Muscle layer of duodenum (tissue), 2 donors: ENCODE data around the gene CHTOP.

Experiments used
- H3K27ac ChIP-seq: one replicate; pipeline ENCODE4 v1.7.0; 2013; ENCODE audit warnings: mild to moderate bottlenecking, low read length
- H3K27me3 ChIP-seq: one replicate; pipeline ENCODE4 v1.7.0; 2013; ENCODE audit warnings: low read depth, mild to moderate bottlenecking, control low read depth, low read length
- H3K36me3 ChIP-seq, 2 donors: one replicate each; pipeline ENCODE4 v1.7.0; 2013; ENCODE audit warnings: low read length in 2 of 2, control low read depth in 1 of 2, mild to moderate bottlenecking in 1 of 2; ENCODE audit not compliant: insufficient read depth in 2 of 2, control insufficient read depth in 1 of 2
- H3K4me1 ChIP-seq, 2 donors: one replicate each; pipeline ENCODE4 v1.7.0; 2013; ENCODE audit warnings: low read length in 2 of 2, mild to moderate bottlenecking in 2 of 2, control low read depth in 1 of 2, moderate library complexity in 1 of 2; ENCODE audit not compliant: insufficient read depth in 2 of 2, control insufficient read depth in 1 of 2
- H3K4me3 ChIP-seq, 2 donors: one replicate each; pipeline ENCODE4 v1.7.0; 2013; ENCODE audit warnings: low read length in 2 of 2, low read depth in 1 of 2, mild to moderate bottlenecking in 1 of 2
- H3K9me3 ChIP-seq, 2 donors: one replicate each; pipeline ENCODE4 v1.7.0; 2013; ENCODE audit warnings: low read length in 2 of 2, control low read depth in 1 of 2, mild to moderate bottlenecking in 1 of 2; ENCODE audit not compliant: control insufficient read depth in 1 of 2
- donor health status: healthy.

CHTOP gene

DNA sequence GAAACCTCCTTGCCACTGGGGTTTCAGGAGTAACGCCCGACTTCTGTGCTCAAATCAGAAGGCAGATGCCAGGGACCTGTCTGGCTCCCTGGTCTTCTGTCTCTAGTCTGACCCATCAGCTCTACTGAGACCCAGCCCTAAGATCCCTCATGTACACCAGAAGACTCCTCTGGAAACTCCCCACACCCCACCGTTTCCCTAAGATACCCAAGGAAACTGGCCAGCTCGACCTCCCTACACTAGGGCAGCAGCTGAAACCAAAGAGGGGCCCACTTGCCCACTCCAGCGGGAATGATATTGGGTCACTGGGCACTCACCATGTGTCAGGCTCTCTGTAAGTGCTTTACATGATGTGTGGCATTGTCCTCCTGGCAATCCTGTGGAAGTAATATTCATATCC lies 20.5 kb upstream of the CHTOP start:
- H3K27me3 ChIP-seq = no peaks in the 10 kb centered on the region
- peak overlapping the region; percentile 98 for H3K27ac ChIP-seq
- H3K9me3 ChIP-seq = no peaks in the 10 kb centered on the region
- peaks cover 25 to 30% of the 10 kb centered on the region in 2 donors for H3K4me1 ChIP-seq
- H3K4me3 ChIP-seq = peak overlapping the region; percentile 78 to 89
- no peaks in the 10 kb centered on the region for H3K36me3 ChIP-seq

DNA sequence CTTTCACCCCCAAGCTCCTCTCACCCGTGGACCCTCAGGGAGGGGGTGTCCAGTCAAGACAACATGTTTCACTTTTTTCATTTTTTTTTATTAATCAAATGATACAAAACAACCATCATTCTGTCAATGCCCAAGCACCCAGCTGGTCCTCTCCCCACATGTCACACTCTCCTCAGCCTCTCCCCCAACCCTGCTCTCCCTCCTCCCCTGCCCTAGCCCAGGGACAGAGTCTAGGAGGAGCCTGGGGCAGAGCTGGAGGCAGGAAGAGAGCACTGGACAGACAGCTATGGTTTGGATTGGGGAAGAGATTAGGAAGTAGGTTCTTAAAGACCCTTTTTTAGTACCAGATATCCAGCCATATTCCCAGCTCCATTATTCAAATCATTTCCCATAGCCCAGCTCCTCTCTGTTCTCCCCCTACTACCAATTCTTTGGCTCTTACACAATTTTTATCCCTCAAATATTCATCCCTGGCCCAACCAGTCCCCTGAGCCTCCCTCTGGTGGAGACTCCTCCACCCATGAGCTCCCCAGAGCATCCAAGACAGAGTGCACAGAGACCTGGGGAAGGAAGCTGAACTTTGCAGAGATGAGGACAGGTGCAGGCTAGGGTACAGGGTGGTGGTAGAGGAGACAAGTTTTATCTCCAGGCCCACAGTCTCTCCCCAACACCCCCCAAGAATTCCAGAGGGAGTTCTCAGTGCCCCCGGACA lies 19.5 kb upstream of the CHTOP start:
- Histone ChIP-seq H3K9me3 (no peaks in the 10 kb centered on the region), H3K27ac (peak overlapping the region; percentile 7), H3K4me3 (no peak overlapping the region), H3K27me3 (no peaks in the 10 kb centered on the region), H3K36me3 (peaks cover 0 to 9% of the 10 kb centered on the region in 2 donors), H3K4me1 (peaks cover 24 to 30% of the 10 kb centered on the region in 2 donors)

DNA sequence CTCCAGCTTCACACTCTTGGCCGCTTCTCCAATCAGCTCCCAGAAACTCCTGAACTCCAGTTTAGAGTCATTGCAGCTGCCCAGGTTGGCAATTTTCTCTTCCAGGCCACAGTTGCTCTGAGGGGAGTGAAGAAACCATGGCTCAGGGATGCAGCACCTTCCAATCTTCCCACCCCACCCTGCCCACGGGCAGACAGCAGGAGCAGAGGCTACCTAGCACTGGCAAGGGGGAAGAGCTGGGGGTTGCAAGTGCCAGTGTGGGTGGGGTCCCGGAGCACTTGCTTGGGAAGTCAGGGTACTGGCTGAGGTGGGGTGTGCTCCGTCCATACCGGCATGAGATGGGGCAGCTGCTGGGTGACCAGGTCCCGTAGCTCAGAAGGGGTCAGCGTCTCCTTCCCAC lies 19.0 kb upstream of the CHTOP start:
- H3K4me3 ChIP-seq = peak overlapping the region in 1 of 2 donors; percentile 55
- H3K27me3 ChIP-seq = no peaks in the 10 kb centered on the region
- peaks cover 19 to 29% of the 10 kb centered on the region in 2 donors for H3K4me1 ChIP-seq
- H3K27ac ChIP-seq = peak overlapping the region; percentile 7
- peaks cover 6 to 15% of the 10 kb centered on the region in 2 donors for H3K36me3 ChIP-seq
- no peaks in the 10 kb centered on the region for H3K9me3 ChIP-seq

- Histone ChIP-seq H3K27ac (peak overlapping the region; percentile 84), H3K27me3 (no peaks in the 10 kb centered on the region), H3K4me3 (peak overlapping the region in 1 of 2 donors; percentile 55), H3K9me3 (no peaks in the 10 kb centered on the region), H3K36me3 (peaks cover 6 to 19% of the 10 kb centered on the region in 2 donors), H3K4me1 (peaks cover 14 to 24% of the 10 kb centered on the region in 2 donors)
Observed at GRCh38 chr1:153615406-153615805, 18.5 kb upstream of the CHTOP start.

GRCh38 chr1:153616144-153616916 lies 17.5 kb upstream of the CHTOP start, which contains the start of gene S100A14:
Gene S100A14 (minus strand): TSS chr1:153616325. CDS start chr1:153615858, 467 bp downstream.
- Histone ChIP-seq H3K4me1 (peaks cover 12 to 17% of the 10 kb centered on the region in 2 donors), H3K27me3 (no peaks in the 10 kb centered on the region), H3K9me3 (no peaks in the 10 kb centered on the region), H3K36me3 (peaks cover 6 to 19% of the 10 kb centered on the region in 2 donors), H3K27ac (peak within 1 kb of the TSS; percentile 84), H3K4me3 (peak within 1 kb of the TSS in 1 of 2 donors; percentile 55)

DNA sequence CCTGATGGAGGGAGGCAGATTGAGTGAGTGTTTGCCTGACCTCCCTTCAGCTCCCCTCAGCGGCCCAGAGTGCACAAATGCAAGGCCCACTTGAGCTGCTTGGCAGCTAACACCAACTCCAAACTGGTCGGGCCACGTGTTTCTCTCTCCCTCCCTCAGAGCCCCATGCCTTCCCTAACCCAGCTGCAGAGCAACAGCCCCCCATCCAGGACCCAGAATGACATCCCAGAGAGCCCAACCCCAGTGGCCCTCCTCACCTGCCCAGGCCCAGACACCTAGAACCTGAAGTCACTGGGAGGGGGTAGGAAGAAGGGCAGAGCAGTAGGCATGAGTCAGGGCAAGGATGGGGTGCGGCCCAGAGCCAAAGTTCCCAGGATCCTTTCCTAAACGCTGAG lies 17.0 kb upstream of the CHTOP start:
- Histone ChIP-seq H3K4me1 (peaks cover 12 to 13% of the 10 kb centered on the region in 2 donors), H3K36me3 (peaks cover 6 to 19% of the 10 kb centered on the region in 2 donors), H3K27me3 (no peaks in the 10 kb centered on the region), H3K9me3 (no peaks in the 10 kb centered on the region), H3K27ac (peak overlapping the region; percentile 84), H3K4me3 (no peak overlapping the region)

DNA sequence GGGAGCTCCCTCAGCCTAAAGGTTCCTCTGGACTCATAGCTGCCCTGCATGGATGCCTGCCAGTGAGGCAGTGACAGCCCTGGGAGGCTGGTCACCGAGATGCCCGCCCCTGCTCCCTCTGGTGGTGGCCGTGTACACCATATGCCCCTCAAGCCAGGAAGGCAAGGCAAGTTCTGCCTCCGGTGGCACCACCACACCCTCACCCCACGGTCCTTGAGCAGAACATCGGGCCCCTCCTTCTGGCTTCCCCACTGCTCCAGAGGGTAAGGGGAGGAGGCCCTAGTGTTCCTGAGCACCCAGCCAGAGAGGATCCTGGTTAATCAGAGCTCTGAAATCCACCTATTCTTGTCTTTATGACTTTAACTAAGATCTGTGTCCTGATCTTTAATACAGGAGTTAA lies 16.2 kb upstream of the CHTOP start:
- no peaks in the 10 kb centered on the region for H3K9me3 ChIP-seq
- peak overlapping the region; percentile 84 for H3K27ac ChIP-seq
- H3K27me3 ChIP-seq = no peaks in the 10 kb centered on the region
- no peak overlapping the region for H3K4me3 ChIP-seq
- H3K4me1 ChIP-seq = peaks cover 12 to 17% of the 10 kb centered on the region in 2 donors
- H3K36me3 ChIP-seq = peaks cover 6 to 19% of the 10 kb centered on the region in 2 donors

- Histone ChIP-seq H3K4me1 (peaks cover 7 to 21% of the 10 kb centered on the region in 2 donors), H3K9me3 (no peaks in the 10 kb centered on the region), H3K27ac (no peak overlapping the region), H3K4me3 (no peak overlapping the region), H3K27me3 (no peaks in the 10 kb centered on the region), H3K36me3 (peaks cover 6 to 19% of the 10 kb centered on the region in 2 donors)
Observed at GRCh38 chr1:153619171-153619570, 14.7 kb upstream of the CHTOP start.

DNA sequence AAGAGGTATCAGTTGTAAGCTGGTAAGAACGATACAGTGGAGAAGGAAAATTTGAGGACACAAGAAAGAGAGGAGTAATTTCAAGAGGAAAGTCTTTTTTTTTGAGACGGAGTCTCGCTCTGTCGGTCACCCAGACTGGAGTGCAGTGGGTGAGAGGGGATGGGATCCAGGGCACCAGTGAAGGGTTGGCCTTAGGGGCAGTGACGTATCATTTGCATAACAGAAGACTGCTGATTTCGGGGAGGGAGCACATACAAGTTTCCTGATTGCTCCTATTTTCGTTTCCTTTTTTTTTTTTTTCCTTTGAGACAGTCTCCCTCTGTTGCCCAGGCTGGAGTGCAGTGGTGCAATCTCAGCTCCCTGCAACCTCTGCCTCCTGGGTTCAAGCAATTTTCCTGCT lies 10.8 kb upstream of the CHTOP start:
- Histone ChIP-seq H3K4me3 (no peak overlapping the region), H3K27me3 (no peaks in the 10 kb centered on the region), H3K4me1 (peaks cover 19 to 33% of the 10 kb centered on the region in 2 donors), H3K27ac (no peak overlapping the region), H3K9me3 (no peaks in the 10 kb centered on the region), H3K36me3 (peaks cover 6 to 19% of the 10 kb centered on the region in 2 donors)

- Histone ChIP-seq H3K27ac (no peak overlapping the region), H3K4me3 (no peak overlapping the region), H3K4me1 (peaks cover 19 to 33% of the 10 kb centered on the region in 2 donors), H3K36me3 (peaks cover 0 to 3% of the 10 kb centered on the region in 2 donors), H3K9me3 (no peaks in the 10 kb centered on the region), H3K27me3 (no peaks in the 10 kb centered on the region)
Observed at GRCh38 chr1:153624965-153625611, 8.8 kb upstream of the CHTOP start.

- Histone ChIP-seq H3K27me3 (no peaks in the 10 kb centered on the region), H3K27ac (peak overlapping the region; percentile 88), H3K36me3 (no peaks in the 10 kb centered on the region), H3K9me3 (no peaks in the 10 kb centered on the region), H3K4me3 (peak overlapping the region; percentile 58 to 71), H3K4me1 (peaks cover 29 to 33% of the 10 kb centered on the region in 2 donors)
Observed at GRCh38 chr1:153626477-153626903, 7.4 kb upstream of the CHTOP start.
